RWPE2 (cell line): ENCODE data around the gene SAMD8.
"Not testable (repeated sequence)": the region's sequence is repeated elsewhere in the genome, so short reads cannot be mapped to it uniquely, and the experiment has no call there.

ENCODE experiments used
- ATAC-seq: fragments of 200-7000 bp; cut with Tn5 transposase; 3 replicates; pipeline ENCODE4 v1.9.1; 2021; ENCODE audit warnings: low read depth
- DNase-seq: peaks from one replicate; pipeline ENCODE4 v3.0.0-alpha.2; 2020; ENCODE audit warnings: low spot score
- H3K27ac ChIP-seq: fragments of 450-650 bp; 2 replicates; pipeline ENCODE4 v1.5.1; 2017; ENCODE audit warnings: mild to moderate bottlenecking; ENCODE audit not compliant: poor library complexity, severe bottlenecking
- H3K27me3 ChIP-seq: fragments of 250-450 bp; sonication (Bioruptor Pico); 2 replicates; pipeline ENCODE4 v1.5.1; 2021; ENCODE audit warnings: mild to moderate bottlenecking, moderate library complexity; ENCODE audit not compliant: insufficient read depth, poor library complexity, severe bottlenecking
- H3K36me3 ChIP-seq: fragments of 250-450 bp; sonication (Bioruptor Pico); 2 replicates; pipeline ENCODE4 v1.5.1; 2020; ENCODE audit warnings: low read depth, mild to moderate bottlenecking, moderate library complexity
- H3K4me1 ChIP-seq: fragments of 250-450 bp; sonication (Bioruptor Pico); 2 replicates; pipeline ENCODE4 v1.5.1; 2021; ENCODE audit warnings: mild to moderate bottlenecking, moderate library complexity; ENCODE audit not compliant: insufficient read depth, poor library complexity, severe bottlenecking
- H3K4me3 ChIP-seq: fragments of 250-450 bp; sonication (Bioruptor Pico); 2 replicates; pipeline ENCODE4 v1.5.1; 2021; ENCODE audit warnings: mild to moderate bottlenecking, moderate library complexity; ENCODE audit not compliant: severe bottlenecking
- H3K9me3 ChIP-seq: fragments of 250-450 bp; sonication (Bioruptor Pico); 2 replicates; pipeline ENCODE4 v1.5.1; 2021; ENCODE audit warnings: mild to moderate bottlenecking, moderate library complexity; ENCODE audit not compliant: severe bottlenecking
- TF ChIP-seq, protein P1 (sequence below): fragments of 450-650 bp; IDR thresholded peaks from one replicate; pipeline ENCODE4 v1.5.1; 2017; ENCODE audit warnings: mild to moderate bottlenecking, moderate library complexity; ENCODE audit not compliant: poor library complexity, severe bottlenecking

Gene SAMD8

DNA sequence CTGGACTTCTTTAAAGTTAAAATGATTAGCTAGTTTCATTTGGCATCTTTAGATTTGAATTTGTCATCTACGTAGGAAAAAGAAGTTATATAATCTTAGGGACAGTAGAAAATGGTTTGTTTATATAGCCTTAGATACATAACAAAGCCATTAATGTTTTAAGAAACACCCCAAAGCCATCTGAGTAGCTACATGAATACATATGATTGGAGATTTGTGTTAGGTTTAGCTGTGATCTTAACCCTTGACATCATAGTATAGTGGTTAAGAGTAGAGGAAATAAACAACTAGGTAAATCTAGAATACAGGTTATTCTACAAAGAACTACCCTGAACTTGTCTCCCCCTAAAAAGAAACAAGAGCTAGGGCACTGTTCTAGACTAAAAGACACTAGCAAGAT lies 18.1 kb downstream of the SAMD8 start:
- H3K4me3 ChIP-seq, result no peak overlapping the region
- H3K9me3 ChIP-seq, result no peaks in the 10 kb centered on the region
- no peak overlapping the region for H3K27ac ChIP-seq
- DNase-seq, result no peak
- no peaks in the 10 kb centered on the region for H3K27me3 ChIP-seq
- H3K36me3 ChIP-seq, result peaks cover 17% of the 10 kb centered on the region; the same call in 1 of the 2 replicates
- ATAC-seq, result no peak
- TF ChIP-seq, protein P1, sequence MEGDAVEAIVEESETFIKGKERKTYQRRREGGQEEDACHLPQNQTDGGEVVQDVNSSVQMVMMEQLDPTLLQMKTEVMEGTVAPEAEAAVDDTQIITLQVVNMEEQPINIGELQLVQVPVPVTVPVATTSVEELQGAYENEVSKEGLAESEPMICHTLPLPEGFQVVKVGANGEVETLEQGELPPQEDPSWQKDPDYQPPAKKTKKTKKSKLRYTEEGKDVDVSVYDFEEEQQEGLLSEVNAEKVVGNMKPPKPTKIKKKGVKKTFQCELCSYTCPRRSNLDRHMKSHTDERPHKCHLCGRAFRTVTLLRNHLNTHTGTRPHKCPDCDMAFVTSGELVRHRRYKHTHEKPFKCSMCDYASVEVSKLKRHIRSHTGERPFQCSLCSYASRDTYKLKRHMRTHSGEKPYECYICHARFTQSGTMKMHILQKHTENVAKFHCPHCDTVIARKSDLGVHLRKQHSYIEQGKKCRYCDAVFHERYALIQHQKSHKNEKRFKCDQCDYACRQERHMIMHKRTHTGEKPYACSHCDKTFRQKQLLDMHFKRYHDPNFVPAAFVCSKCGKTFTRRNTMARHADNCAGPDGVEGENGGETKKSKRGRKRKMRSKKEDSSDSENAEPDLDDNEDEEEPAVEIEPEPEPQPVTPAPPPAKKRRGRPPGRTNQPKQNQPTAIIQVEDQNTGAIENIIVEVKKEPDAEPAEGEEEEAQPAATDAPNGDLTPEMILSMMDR, result no peak
- H3K4me1 ChIP-seq, result peaks cover 18% of the 10 kb centered on the region

DNA sequence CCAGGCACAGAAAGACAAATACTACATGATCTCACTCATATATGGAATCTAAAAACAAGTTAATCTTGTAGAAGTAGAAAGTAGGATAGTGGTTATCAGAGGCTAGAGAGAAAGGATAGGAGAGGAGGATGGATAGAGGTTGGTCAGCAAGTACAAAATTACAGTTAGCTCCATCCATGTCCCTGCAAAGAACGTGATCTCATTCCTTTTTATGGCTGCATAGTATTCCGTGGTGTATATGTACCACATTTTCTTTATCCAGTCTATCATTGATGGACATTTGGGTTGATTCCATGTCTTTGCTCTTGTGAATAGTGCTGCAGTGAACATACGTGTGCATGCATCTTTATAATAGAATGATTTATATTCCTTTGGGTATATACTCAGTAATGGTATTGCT lies 22.2 kb downstream of the SAMD8 start:
- not testable (repeated sequence) for H3K27ac ChIP-seq, H3K36me3 ChIP-seq, H3K9me3 ChIP-seq, DNase-seq, ATAC-seq, H3K27me3 ChIP-seq, H3K4me3 ChIP-seq
- peaks cover 22% of the 10 kb centered on the region for H3K4me1 ChIP-seq

DNA sequence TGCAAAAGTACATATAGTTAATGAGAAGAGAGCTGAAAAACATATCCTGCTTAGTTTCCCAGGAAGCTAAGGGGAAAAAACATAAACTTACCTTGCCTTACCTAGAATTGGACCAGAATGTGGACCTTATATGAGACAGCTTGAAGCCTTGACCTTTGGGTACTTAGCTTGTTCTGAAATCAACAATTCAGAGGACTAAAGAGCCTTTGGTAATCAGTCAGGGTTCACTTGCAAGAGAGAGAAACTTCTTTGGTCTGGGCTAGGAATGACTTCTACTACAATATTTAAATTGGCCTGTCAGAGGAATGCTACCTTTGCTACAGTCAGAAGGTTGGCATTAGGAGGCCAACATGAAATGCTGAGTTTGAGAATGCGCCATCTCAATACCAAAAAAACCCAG lies 24.9 kb downstream of the SAMD8 start:
- TF ChIP-seq, protein P1, result no peak
- peaks cover 22% of the 10 kb centered on the region for H3K4me1 ChIP-seq

DNA sequence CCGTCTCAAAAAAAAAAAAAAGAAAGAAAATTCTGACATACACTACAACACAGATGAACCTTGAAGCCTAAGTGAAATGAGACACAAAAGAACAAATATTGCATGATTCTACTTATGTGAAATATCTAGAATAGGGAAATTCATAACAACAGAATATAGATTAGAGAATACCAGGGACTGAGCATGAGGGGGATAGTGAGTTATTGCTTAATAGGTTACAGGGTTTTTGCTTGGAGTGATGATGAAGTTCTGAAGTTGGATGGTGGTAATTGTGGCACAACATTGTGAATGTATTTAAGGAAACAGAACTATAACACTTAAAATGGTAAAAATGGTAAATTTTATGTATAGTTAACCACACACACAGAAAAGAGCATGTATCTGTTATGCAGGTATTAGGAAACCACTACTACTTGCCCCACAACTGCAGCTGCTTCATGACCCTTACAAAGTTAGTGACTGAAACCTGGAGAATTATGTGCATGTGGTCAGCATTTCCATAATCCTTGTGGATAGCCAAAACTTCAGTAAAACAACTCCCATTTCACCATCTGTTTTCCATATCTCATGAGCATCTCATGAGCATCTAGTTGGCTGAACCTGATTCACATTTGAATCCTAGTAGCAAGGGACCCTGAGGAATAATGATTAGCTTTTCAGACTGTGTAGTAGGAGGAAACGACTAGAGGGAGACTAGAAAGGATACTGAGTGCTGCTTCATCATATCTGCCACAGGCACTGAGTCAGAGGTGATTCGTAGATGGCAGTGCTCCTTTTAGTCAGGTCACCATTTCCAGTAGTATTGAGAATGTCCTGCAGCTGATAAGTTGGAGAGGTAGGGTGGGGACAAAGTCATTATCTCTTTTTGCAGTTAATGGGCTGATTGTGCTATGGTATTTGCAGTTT lies 26.3 kb downstream of the SAMD8 start:
- TF ChIP-seq, protein P1, result no peak
- DNase-seq, result no peak
- ATAC-seq, result peak; percentile 73
- Histone ChIP-seq H3K27ac (peak overlapping the region; percentile 13), H3K36me3 (no peaks in the 10 kb centered on the region), H3K4me3 (no peak overlapping the region), H3K9me3 (peaks cover 2% of the 10 kb centered on the region), H3K27me3 (no peaks in the 10 kb centered on the region), H3K4me1 (peaks cover 32% of the 10 kb centered on the region)

More for the DNA sequence above, 24.9 kb downstream of the SAMD8 start:
- no peak for DNase-seq
- Histone ChIP-seq H3K36me3 (no peaks in the 10 kb centered on the region), H3K27ac (peak overlapping the region; percentile 18), H3K9me3 (peaks cover 2% of the 10 kb centered on the region), H3K4me3 (no peak overlapping the region), H3K27me3 (no peaks in the 10 kb centered on the region)
- ATAC-seq, result 0 out of 3 replicates have a peak, but pooled peaks have one; percentile 27

DNA sequence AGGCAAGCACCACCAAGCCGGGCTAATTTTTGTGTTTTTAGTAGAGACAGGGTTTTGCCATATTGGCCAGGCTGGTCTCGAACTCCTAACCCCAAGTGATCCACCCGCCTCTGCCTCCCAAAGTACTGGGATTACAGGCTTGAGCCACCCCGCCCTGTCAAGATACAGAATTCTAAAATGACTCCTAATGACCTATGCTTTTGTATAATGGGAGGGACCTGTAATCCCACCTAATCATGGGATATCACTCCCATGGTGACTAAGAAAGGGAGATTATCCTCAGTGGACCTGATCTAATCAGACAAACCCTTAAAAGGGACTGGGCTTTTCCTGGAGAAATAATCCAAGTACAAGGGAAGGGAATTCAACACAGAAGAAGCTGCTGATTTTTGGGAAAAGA lies 28.8 kb downstream of the SAMD8 start:
- H3K9me3 ChIP-seq, result peaks cover 2% of the 10 kb centered on the region
- H3K4me1 ChIP-seq, result peaks cover 52% of the 10 kb centered on the region
- no peak overlapping the region for H3K27ac ChIP-seq
- ATAC-seq (no peak), DNase-seq (no peak)
- H3K4me3 ChIP-seq, result no peak overlapping the region
- no peaks in the 10 kb centered on the region for H3K27me3 ChIP-seq
- TF ChIP-seq, protein P1, result no peak
- H3K36me3 ChIP-seq, result no peaks in the 10 kb centered on the region
